ENCODE results near the gene OBP2B.

GRCh38 chr9:133164191-133164590 is 44.9 kb downstream of the OBP2B start:
- TF ChIP-seq, protein P1, sequence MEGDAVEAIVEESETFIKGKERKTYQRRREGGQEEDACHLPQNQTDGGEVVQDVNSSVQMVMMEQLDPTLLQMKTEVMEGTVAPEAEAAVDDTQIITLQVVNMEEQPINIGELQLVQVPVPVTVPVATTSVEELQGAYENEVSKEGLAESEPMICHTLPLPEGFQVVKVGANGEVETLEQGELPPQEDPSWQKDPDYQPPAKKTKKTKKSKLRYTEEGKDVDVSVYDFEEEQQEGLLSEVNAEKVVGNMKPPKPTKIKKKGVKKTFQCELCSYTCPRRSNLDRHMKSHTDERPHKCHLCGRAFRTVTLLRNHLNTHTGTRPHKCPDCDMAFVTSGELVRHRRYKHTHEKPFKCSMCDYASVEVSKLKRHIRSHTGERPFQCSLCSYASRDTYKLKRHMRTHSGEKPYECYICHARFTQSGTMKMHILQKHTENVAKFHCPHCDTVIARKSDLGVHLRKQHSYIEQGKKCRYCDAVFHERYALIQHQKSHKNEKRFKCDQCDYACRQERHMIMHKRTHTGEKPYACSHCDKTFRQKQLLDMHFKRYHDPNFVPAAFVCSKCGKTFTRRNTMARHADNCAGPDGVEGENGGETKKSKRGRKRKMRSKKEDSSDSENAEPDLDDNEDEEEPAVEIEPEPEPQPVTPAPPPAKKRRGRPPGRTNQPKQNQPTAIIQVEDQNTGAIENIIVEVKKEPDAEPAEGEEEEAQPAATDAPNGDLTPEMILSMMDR (conservative IDR thresholded peaks at IDR 0.05) = no peak
- TF ChIP-seq ZFX (IDR thresholded peaks at IDR 0.05) = no peak

Measured in C4-2B (cell line).